Activated CD8-positive, alpha-beta memory T cell treated with anti-CD3 and anti-CD28 coated beads, Interleukin-2, amount 50 U/mL, for 1 hour (primary cell): ENCODE results near the gene NIBAN1.
"Not testable (repeated sequence)": the region's sequence is repeated elsewhere in the genome, so short reads cannot be mapped to it uniquely, and the experiment has no call there.

Experiments used
- DNase-seq: peaks from one replicate; pipeline ENCODE4 v3.0.0-alpha.2; 2020; ENCODE audit errors: extremely low read depth

The NIBAN1 gene

GRCh38 chr1:184972315-184973055 lies 1.8 kb downstream of the NIBAN1 start:
- no peak for DNase-seq

GRCh38 chr1:184971522-184972265 lies 2.6 kb downstream of the NIBAN1 start:
- no peak for DNase-seq

- DNase-seq, result no peak
These were observed 3.6 kb downstream of the NIBAN1 start for GRCh38 chr1:184970691-184971161.

GRCh38 chr1:184966989-184967388 lies 7.3 kb downstream of the NIBAN1 start:
- no peak for DNase-seq

GRCh38 chr1:184965944-184966860 lies 8.1 kb downstream of the NIBAN1 start:
- no peak for DNase-seq

- no peak for DNase-seq
These were observed 8.9 kb downstream of the NIBAN1 start for GRCh38 chr1:184965439-184965838.

GRCh38 chr1:184959626-184960025 lies 14.7 kb downstream of the NIBAN1 start:
- no peak for DNase-seq

GRCh38 chr1:184958554-184959353 lies 15.6 kb downstream of the NIBAN1 start:
- DNase-seq, result no peak

- not testable (repeated sequence) for DNase-seq
These were observed 16.4 kb downstream of the NIBAN1 start for GRCh38 chr1:184957901-184958300.

GRCh38 chr1:184956999-184957700 lies 17.2 kb downstream of the NIBAN1 start:
- DNase-seq, result no peak

GRCh38 chr1:184954232-184954995 lies 19.9 kb downstream of the NIBAN1 start:
- DNase-seq, result no peak

GRCh38 chr1:184953600-184954219 lies 20.6 kb downstream of the NIBAN1 start:
- DNase-seq, result no peak

- no peak for DNase-seq
These were observed 21.9 kb downstream of the NIBAN1 start for GRCh38 chr1:184952428-184952827.

GRCh38 chr1:184951788-184952187 lies 22.5 kb downstream of the NIBAN1 start:
- no peak for DNase-seq

- no peak for DNase-seq
These were observed 23.4 kb downstream of the NIBAN1 start for GRCh38 chr1:184950906-184951305.

- no peak for DNase-seq
These were observed 24.1 kb downstream of the NIBAN1 start for GRCh38 chr1:184950227-184950626.

- no peak for DNase-seq
These were observed 26.6 kb downstream of the NIBAN1 start for GRCh38 chr1:184947497-184948256.

- no peak for DNase-seq
These were observed 28.5 kb downstream of the NIBAN1 start for GRCh38 chr1:184945678-184946412.
